ENCODE data around the gene PLA2G3. TPM values are rescaled to one million over a fixed set of nuclear protein-coding genes. Genes with fewer than 3 reads are reported as not detected.

The PLA2G3 gene
- total RNA-seq, 4 donors from 2014 or later: not detected

GRCh38 chr22:31144223-31144622 lies 3.9 kb upstream of the PLA2G3 start:
- no peak for DNase-seq
- peaks cover 0 to 7% (median 0%) of the 10 kb centered on the region in 4 donors for H3K4me1 ChIP-seq
- in situ Hi-C loops (cut with MboI; ENCODE audit: low pct_ligation_motif_present in 1 of 4, low pct_unique_long_range_greater_than_20kb in 1 of 4, low sequenced_read_pairs in 3 of 4) (no loop called here), intact Hi-C loops (cut with DNase I; ENCODE audit: low total_unique reads) (no loop called here)
- no peak overlapping the region for H3K4me3 ChIP-seq
- H3K27ac ChIP-seq: no peak overlapping the region
- H3K9me3 ChIP-seq: peaks cover 0 to 8% of the 10 kb centered on the region in 2 donors
- H3K36me3 ChIP-seq: no peaks in the 10 kb centered on the region
- TF ChIP-seq EP300 (IDR thresholded peaks at IDR 0.05; ENCODE audit: low read depth) (no peak), POLR2A (IDR thresholded peaks at IDR 0.05) (no peak), POLR2AphosphoS5 (IDR thresholded peaks at IDR 0.05) (no peak), CTCF (IDR thresholded peaks at IDR 0.05) (no peak)
- H3K27me3 ChIP-seq: no peaks in the 10 kb centered on the region

GRCh38 chr22:31143537-31143936 lies 3.2 kb upstream of the PLA2G3 start:
- no peaks in the 10 kb centered on the region for H3K27me3 ChIP-seq
- TF ChIP-seq POLR2AphosphoS5 (IDR thresholded peaks at IDR 0.05): no peak
- no peak for TF ChIP-seq EP300 (IDR thresholded peaks at IDR 0.05; ENCODE audit: low read depth)
- no peak for TF ChIP-seq POLR2A (IDR thresholded peaks at IDR 0.05)
- no peak for TF ChIP-seq CTCF (IDR thresholded peaks at IDR 0.05)
- H3K36me3 ChIP-seq: no peaks in the 10 kb centered on the region
- in situ Hi-C loops (cut with MboI; ENCODE audit: low pct_ligation_motif_present in 1 of 4, low pct_unique_long_range_greater_than_20kb in 1 of 4, low sequenced_read_pairs in 3 of 4) (no loop called here), intact Hi-C loops (cut with DNase I; ENCODE audit: low total_unique reads) (no loop called here)
- WGBS, 2 donors (ENCODE audit: low coverage in 1 of 2): 57 to 96% methylated on average over 1 to 3 of the region's 3 CpGs
- DNase-seq: no peak
- H3K4me3 ChIP-seq: no peak overlapping the region
- peaks cover 0 to 8% of the 10 kb centered on the region in 2 donors for H3K9me3 ChIP-seq
- H3K27ac ChIP-seq: no peak overlapping the region
- H3K4me1 ChIP-seq: no peaks in the 10 kb centered on the region

- intact Hi-C loops (cut with DNase I; ENCODE audit: low total_unique reads): no loop called here
- no peak for DNase-seq
These were observed 2.7 kb upstream of the PLA2G3 start for GRCh38 chr22:31143038-31143437.

GRCh38 chr22:31142285-31142684 lies 2.0 kb upstream of the PLA2G3 start:
- no peak for TF ChIP-seq EP300 (IDR thresholded peaks at IDR 0.05; ENCODE audit: low read depth)
- no peak for TF ChIP-seq CTCF (IDR thresholded peaks at IDR 0.05)
- TF ChIP-seq POLR2A (IDR thresholded peaks at IDR 0.05): no peak
- TF ChIP-seq POLR2AphosphoS5 (IDR thresholded peaks at IDR 0.05): no peak
- DNase-seq: no peak
- peaks cover 0 to 7% of the 10 kb centered on the region in 2 donors for H3K9me3 ChIP-seq
- H3K27me3 ChIP-seq: peaks cover 3% of the 10 kb centered on the region
- intact Hi-C loops (cut with DNase I; ENCODE audit: low total_unique reads) (no loop called here), in situ Hi-C loops (cut with MboI; ENCODE audit: low pct_ligation_motif_present in 1 of 4, low pct_unique_long_range_greater_than_20kb in 1 of 4, low sequenced_read_pairs in 3 of 4) (no loop called here)
- H3K36me3 ChIP-seq: no peaks in the 10 kb centered on the region
- 75% methylated on average over 4 of the region's 4 CpGs; no CpG with 5 or more reads in 1 of the 2 donors for WGBS, 2 donors (ENCODE audit: low coverage in 1 of 2)
- no peak overlapping the region for H3K27ac ChIP-seq
- H3K4me3 ChIP-seq: no peak overlapping the region
- H3K4me1 ChIP-seq: no peaks in the 10 kb centered on the region

More at GRCh38 chr22:31143038-31143437, 2.7 kb upstream of the PLA2G3 start:
- TF ChIP-seq CTCF (IDR thresholded peaks at IDR 0.05): no peak
- no peak for TF ChIP-seq EP300 (IDR thresholded peaks at IDR 0.05; ENCODE audit: low read depth)
- TF ChIP-seq POLR2A (IDR thresholded peaks at IDR 0.05): no peak
- no peak for TF ChIP-seq POLR2AphosphoS5 (IDR thresholded peaks at IDR 0.05)
- H3K4me1 ChIP-seq: no peaks in the 10 kb centered on the region
- no peak overlapping the region for H3K4me3 ChIP-seq
- WGBS, 2 donors (ENCODE audit: low coverage in 1 of 2): 70 to 90% methylated on average over 3 of the region's 3 CpGs
- H3K27me3 ChIP-seq: peaks cover 3% of the 10 kb centered on the region
- H3K9me3 ChIP-seq: peaks cover 0 to 8% of the 10 kb centered on the region in 2 donors
- no peak overlapping the region for H3K27ac ChIP-seq
- in situ Hi-C loops (cut with MboI; ENCODE audit: low pct_ligation_motif_present in 1 of 4, low pct_unique_long_range_greater_than_20kb in 1 of 4, low sequenced_read_pairs in 3 of 4): no loop called here
- H3K36me3 ChIP-seq: no peaks in the 10 kb centered on the region
